K562 (cell line): Measurements from ENCODE around the gene SMC6. TPM values are rescaled to one million over a fixed set of nuclear protein-coding genes. Genes with fewer than 3 reads are reported as not detected.

Experiments used
- ATAC-seq: fragments of 200-7000 bp; cut with Tn5 transposase; 3 replicates; pipeline ENCODE4 v1.9.1; 2020; ENCODE audit warnings: moderate library complexity
- BruUV-seq: library from RNA; stranded (reverse); fragments of 400-500 nt; replicated peaks from 2 replicates; lab custom pipeline; 2021; lab: Mats Ljungman, UMichigan
- CTCF ChIA-PET: fragments of 300-600 bp; formaldehyde crosslinking; extraction: SDS; loops from one replicate; lab custom pipeline; 2021; ENCODE audit warnings: low intra/inter-chr PET ratio; lab: Yijun Ruan, JAX
- POLR2A ChIA-PET: fragments of 300-600, 350-650 bp; sonication (Branson Sonifier 250); formaldehyde crosslinking; extraction: SDS; loops from one replicate; lab custom pipeline; 2021; ENCODE audit warnings: antibody characterized with exemption, inconsistent platforms; lab: Yijun Ruan, JAX
- DNase-seq, 4 experiments: peaks; one replicate each; pipeline versions ENCODE4 v3.0.0 to v3.0.0-alpha.2; 2011 to 2018; ENCODE audit warnings: low spot score in 3 of 4, mixed read lengths in 3 of 4; ENCODE audit errors: extremely low read depth in 1 of 4
- FAIRE-seq: peaks from 2 replicates; lab custom pipeline; 2011; peaks lifted over from hg19 to GRCh38; lab: Jason Lieb, UNC
- H2AFZ ChIP-seq: 2 replicates; pipeline ENCODE4 v1.6.0; 2011; ENCODE audit warnings: low read depth, low read length, control low read depth, inconsistent platforms
- H3K27ac ChIP-seq: fragments of 200-600 bp; 3 replicates; pipeline ENCODE4 v1.8.0; 2011; ENCODE audit warnings: low read depth, mild to moderate bottlenecking, control low read depth, inconsistent platforms, low read length, moderate library complexity, mixed read lengths; ENCODE audit errors: extremely low read depth
- H3K27me3 ChIP-seq, 2 experiments: fragments of 300-600 bp in 1 of 2; 2 replicates in 1 of 2; 3 replicates in 1 of 2; pipeline versions ENCODE4 v1.6.0 to v1.8.0; 2011; ENCODE audit warnings: inconsistent platforms in 2 of 2, low read length in 2 of 2, mild to moderate bottlenecking in 1 of 2, mixed read lengths in 1 of 2, moderate library complexity in 1 of 2; ENCODE audit not compliant: control insufficient read depth in 2 of 2, insufficient read depth in 2 of 2
- H3K36me3 ChIP-seq: fragments of 300-600 bp; 3 replicates; pipeline ENCODE4 v1.8.0; 2011; ENCODE audit warnings: mild to moderate bottlenecking, low read length, inconsistent platforms; ENCODE audit not compliant: control insufficient read depth, insufficient read depth
- H3K4me1 ChIP-seq, 2 experiments: fragments of 200-600 bp in 1 of 2; replicated peaks in 1 of 2; 2 replicates in 1 of 2; 3 replicates in 1 of 2; pipeline versions ENCODE4 v1.5.1 to v1.8.0; 2011; ENCODE audit warnings: inconsistent platforms in 2 of 2, low read length in 2 of 2, mild to moderate bottlenecking in 1 of 2, mixed read lengths in 1 of 2, moderate library complexity in 1 of 2; ENCODE audit not compliant: control insufficient read depth in 2 of 2, insufficient read depth in 2 of 2
- H3K4me2 ChIP-seq: 2 replicates; pipeline ENCODE4 v1.6.1; 2011; ENCODE audit warnings: low read length, control low read depth, inconsistent platforms, mixed read lengths; ENCODE audit not compliant: insufficient read depth
- H3K4me3 ChIP-seq: fragments of 200-600 bp; sonication (generic), shearing (Covaris generic); 2 replicates; pipeline ENCODE4 v1.5.1; 2016; ENCODE audit warnings: control low read depth, inconsistent platforms
- H3K79me2 ChIP-seq: fragments of 200-600 bp; 3 replicates; pipeline ENCODE4 v1.8.0; 2011; ENCODE audit warnings: low read length, inconsistent platforms; ENCODE audit not compliant: control insufficient read depth, insufficient read depth
- H3K9ac ChIP-seq, 2 experiments: 2 replicates each; pipeline versions ENCODE4 v1.6.0 to v1.6.1; 2011; ENCODE audit warnings: low read depth in 2 of 2, low read length in 2 of 2, control low read depth in 1 of 2, inconsistent platforms in 1 of 2, mild to moderate bottlenecking in 1 of 2, mixed read lengths in 1 of 2; ENCODE audit not compliant: insufficient read depth in 1 of 2
- H3K9me1 ChIP-seq: one replicate; pipeline ENCODE4 v1.6.0; 2011; ENCODE audit warnings: inconsistent platforms, mild to moderate bottlenecking, low read length, moderate library complexity; ENCODE audit not compliant: control insufficient read depth, insufficient read depth
- H3K9me3 ChIP-seq: replicated peaks from 2 replicates; pipeline ENCODE4 v1.5.1; 2011; ENCODE audit warnings: low read depth, low read length, inconsistent platforms; ENCODE audit not compliant: control insufficient read depth, insufficient read depth
- H4K20me1 ChIP-seq: replicated peaks from 2 replicates; pipeline ENCODE4 v1.6.1; 2011; ENCODE audit warnings: low read length, inconsistent platforms, mixed read lengths; ENCODE audit not compliant: control insufficient read depth, insufficient read depth
- BRD4 ChIP-seq: fragments of 200-600 bp; sonication (generic); IDR thresholded peaks from 2 replicates; pipeline ENCODE4 v1.6.1; 2017; ENCODE audit warnings: inconsistent platforms
- CREM ChIP-seq: IDR thresholded peaks from 2 replicates; pipeline ENCODE4 v1.6.1; 2014; ENCODE audit warnings: antibody characterized with exemption, low read depth
- FOXJ3 ChIP-seq: sonication (generic); formaldehyde crosslinking; IDR thresholded peaks from 2 replicates; pipeline ENCODE4 v1.4.0; 2020; ENCODE audit warnings: mild to moderate bottlenecking, missing genetic modification reagents
- RFX5 ChIP-seq: IDR thresholded peaks from 2 replicates; pipeline ENCODE4 v1.6.1; 2011; ENCODE audit warnings: low read depth, mild to moderate bottlenecking, improper control_type of control experiment, low read length
- TSC22D4 ChIP-seq: fragments of 450-650 bp; IDR thresholded peaks from 2 replicates; pipeline ENCODE4 v1.6.1; 2016; ENCODE audit warnings: missing genetic modification characterization, missing biosample characterization, control low read depth
- ZFPM2 ChIP-seq: fragments of 250-450 bp; sonication (Bioruptor Pico); IDR thresholded peaks from 2 replicates; pipeline ENCODE4 v1.5.1; 2022; ENCODE audit warnings: mild to moderate bottlenecking
- WGBS: fragments of 100-300 bp; shearing (Covaris generic); methylation state at CpG from one replicate; pipeline ENCODE4 v1.1.6; 2016; ENCODE audit warnings: low coverage, mixed read lengths; ENCODE audit not compliant: insufficient coverage; ENCODE audit errors: missing lambda C conversion rate; 5-methylcytosine and 5-hydroxymethylcytosine counted together
- in situ Hi-C: fragments of 300-500 bp; cut with MboI; formaldehyde crosslinking; loops from 4 replicates; pipeline ENCODE4 v1.15.0; 2018; ENCODE audit warnings: inconsistent platforms, mixed read lengths
- intact Hi-C: fragments of 100-400 bp; cut with micrococcal nuclease; formaldehyde crosslinking; loops from 2 replicates; pipeline ENCODE4 v1.14.2; 2022
- polyA plus RNA-seq, 8 experiments: library from polyadenylated mRNA; depleted of rRNA in 4 of 8; stranded (reverse) in 5 of 8; unstranded in 3 of 8; fragments of >200 nt; fragmentation: Nextera tagmentation in 2 of 8; fragmentation: Illumina TruSeq in 1 of 8; extraction: Ambion mirVana in 2 of 8; extraction: Trizol in 1 of 8; gene quantifications; 2 replicates each; pipeline versions ENCODE4 v1.2.1 to v1.2.3, GENCODE V29; 2011 to 2014; ENCODE audit warnings: inconsistent platforms in 1 of 8, missing spikeins in 1 of 8
- total RNA-seq, 7 experiments: library from RNA; depleted of rRNA in 6 of 7; stranded (reverse); fragments of >200 nt in 6 of 7; fragmentation: Illumina TruSeq in 2 of 7; extraction: Trizol in 2 of 7; gene quantifications; 2 replicates each; pipeline versions ENCODE4 v1.2.1 to v1.2.3, GENCODE V29; 2011 to 2021; ENCODE audit warnings: low replicate concordance in 1 of 7
- TF ChIP-seq, protein P1 (sequence below): fragments of 200-800 bp; sonication (Bioruptor generic); IDR thresholded peaks from 2 replicates; pipeline ENCODE4 v1.6.1; 2017; ENCODE audit warnings: missing genetic modification characterization, missing compliant biosample characterization
- TF ChIP-seq, protein P2 (sequence below): fragments of 450-650 bp; IDR thresholded peaks from 2 replicates; pipeline ENCODE4 v1.6.1; 2016

SMC6 gene
- total and polyA plus RNA-seq, 9 of the 15 experiments (the other 6 are each of a cell fraction or from before 2014, with no cell fraction given) = 14.2 to 75.9 (median 47.7) TPM

DNA sequence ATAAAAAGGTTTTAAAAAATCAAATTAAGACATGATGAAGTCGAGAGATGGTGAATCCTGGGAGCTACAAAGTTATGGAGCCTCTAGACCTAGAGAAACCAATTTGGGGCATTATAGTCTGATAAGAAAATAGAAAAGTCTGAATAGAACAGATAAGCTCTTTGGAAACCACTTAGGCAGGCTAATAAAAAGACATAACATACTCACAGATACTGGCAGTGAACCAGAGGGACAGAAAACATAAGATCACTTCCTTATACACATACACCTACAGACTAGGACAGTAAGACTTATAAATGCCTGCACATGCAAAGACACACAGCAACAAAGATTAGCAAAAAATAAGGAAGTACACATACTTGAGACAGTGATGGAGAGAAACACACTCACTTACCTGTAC is 20.0 kb downstream of the SMC6 start (continued):
- TF ChIP-seq, protein P1, sequence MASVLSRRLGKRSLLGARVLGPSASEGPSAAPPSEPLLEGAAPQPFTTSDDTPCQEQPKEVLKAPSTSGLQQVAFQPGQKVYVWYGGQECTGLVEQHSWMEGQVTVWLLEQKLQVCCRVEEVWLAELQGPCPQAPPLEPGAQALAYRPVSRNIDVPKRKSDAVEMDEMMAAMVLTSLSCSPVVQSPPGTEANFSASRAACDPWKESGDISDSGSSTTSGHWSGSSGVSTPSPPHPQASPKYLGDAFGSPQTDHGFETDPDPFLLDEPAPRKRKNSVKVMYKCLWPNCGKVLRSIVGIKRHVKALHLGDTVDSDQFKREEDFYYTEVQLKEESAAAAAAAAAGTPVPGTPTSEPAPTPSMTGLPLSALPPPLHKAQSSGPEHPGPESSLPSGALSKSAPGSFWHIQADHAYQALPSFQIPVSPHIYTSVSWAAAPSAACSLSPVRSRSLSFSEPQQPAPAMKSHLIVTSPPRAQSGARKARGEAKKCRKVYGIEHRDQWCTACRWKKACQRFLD (CRISPR knock-in tag) = no peak
- TF ChIP-seq RFX5 = no peak
- TF ChIP-seq, all 486 proteins: peak for 0

DNA sequence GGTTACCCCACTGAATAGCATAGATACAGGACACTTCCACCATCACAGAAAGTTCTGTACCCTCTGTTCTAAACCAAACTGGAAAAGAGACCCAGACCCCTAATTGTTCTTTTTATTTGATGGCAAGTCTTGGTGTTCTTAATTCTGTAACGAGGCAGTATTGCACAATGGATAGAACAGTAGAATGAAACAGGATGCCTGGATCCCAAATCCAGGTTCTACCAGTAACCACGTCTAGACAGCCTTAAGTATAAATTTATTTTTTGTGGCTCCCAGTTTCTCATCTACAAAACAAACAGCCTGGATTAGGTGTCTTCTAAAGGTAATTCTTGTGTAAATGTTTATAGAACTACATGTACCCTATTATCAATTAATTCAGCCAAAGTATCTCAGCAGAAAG is 23.7 kb downstream of the SMC6 start:
- intact Hi-C loops (no loop called here), in situ Hi-C loops (no loop called here)
- Histone ChIP-seq H3K9me3 (no peaks in the 10 kb centered on the region), H3K9me1 (no peaks in the 10 kb centered on the region), H3K36me3 (peaks cover 84% of the 10 kb centered on the region), H3K9ac (no peak overlapping the region), H3K79me2 (no peaks in the 10 kb centered on the region), H3K4me1 (no peaks in the 10 kb centered on the region), H2AFZ (no peak overlapping the region), H4K20me1 (no peaks in the 10 kb centered on the region), H3K4me2 (no peak overlapping the region), H3K27me3 (no peaks in the 10 kb centered on the region), H3K4me3 (no peak overlapping the region), H3K27ac (no peak overlapping the region)
- ChIA-PET POLR2A (no interaction called here), CTCF (no interaction called here)
- no peak for FAIRE-seq
- DNase-seq = no peak
- BruUV-seq = no TSS peak
- no peak for ATAC-seq
- 85% methylated on average over 2 of the region's 2 CpGs for WGBS
- TF ChIP-seq TSC22D4 (tag) = no peak
- TF ChIP-seq FOXJ3 (CRISPR knock-in tag) = no peak
- no peak for TF ChIP-seq ZFPM2 (CRISPR knock-in tag)
- TF ChIP-seq, protein P2, sequence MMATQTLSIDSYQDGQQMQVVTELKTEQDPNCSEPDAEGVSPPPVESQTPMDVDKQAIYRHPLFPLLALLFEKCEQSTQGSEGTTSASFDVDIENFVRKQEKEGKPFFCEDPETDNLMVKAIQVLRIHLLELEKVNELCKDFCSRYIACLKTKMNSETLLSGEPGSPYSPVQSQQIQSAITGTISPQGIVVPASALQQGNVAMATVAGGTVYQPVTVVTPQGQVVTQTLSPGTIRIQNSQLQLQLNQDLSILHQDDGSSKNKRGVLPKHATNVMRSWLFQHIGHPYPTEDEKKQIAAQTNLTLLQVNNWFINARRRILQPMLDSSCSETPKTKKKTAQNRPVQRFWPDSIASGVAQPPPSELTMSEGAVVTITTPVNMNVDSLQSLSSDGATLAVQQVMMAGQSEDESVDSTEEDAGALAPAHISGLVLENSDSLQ = no peak
- TF ChIP-seq CREM = no peak
- no peak for TF ChIP-seq BRD4
